Measurements from ENCODE around the gene TMEM269. TPM values are rescaled to one million over a fixed set of nuclear protein-coding genes. Genes with fewer than 3 reads are reported as not detected.

TMEM269 gene
- total and polyA plus RNA-seq, 2 donors (not counting 1 experiment from before 2014, with no cell fraction given), result 0.21 to 0.47 TPM

- intact Hi-C loops (cut with micrococcal nuclease), result no loop called here
- H3K4me3 Mint-ChIP-seq, result no peak overlapping the region
- H3K27me3 ChIP-seq (replicated peaks in 1 of 4; ENCODE audit: control extremely low read depth in 1 of 4, control insufficient read depth in 3 of 4, insufficient read depth in 4 of 4, low read length in 3 of 4), result no peaks in the 10 kb centered on the region
- H3K27ac Mint-ChIP-seq, result no peak overlapping the region
- H3K4me1 ChIP-seq (ENCODE audit: control insufficient read depth in 2 of 2, insufficient read depth in 2 of 2, low read length in 2 of 2), result peaks cover 6 to 7% of the 10 kb centered on the region in 2 donors
- H3K36me3 ChIP-seq (replicated peaks in 1 of 2; ENCODE audit: control extremely low read depth in 1 of 2, control insufficient read depth in 1 of 2, extremely low read depth in 1 of 2, insufficient read depth in 2 of 2, low read length in 1 of 2), result peaks cover 15 to 41% of the 10 kb centered on the region in 2 experiments
- no peaks in the 10 kb centered on the region for H4K20me1 ChIP-seq (ENCODE audit: control insufficient read depth, insufficient read depth, low read length, poor library complexity, severe bottlenecking)
- no peak overlapping the region for H3K27ac ChIP-seq (ENCODE audit: low read length in 2 of 2)
- ChIA-PET POLR2A (no interaction called here), CTCF (interaction anchor here (0.9 to 4.6 kb wide), 5 partner anchors 12 to 293 kb away, joined by 3 to 93 read pairs (median 6); partner anchors contain the start of gene C1orf50)
- no peaks in the 10 kb centered on the region for H3K9me3 Mint-ChIP-seq (ENCODE audit: insufficient read depth)
- no peak overlapping the region for H3K4me3 ChIP-seq (ENCODE audit: control extremely low read depth in 1 of 5, extremely low read depth in 1 of 5, insufficient read depth in 1 of 5, low read depth in 2 of 5, low read length in 4 of 5)
- TF ChIP-seq EZH2 (IDR thresholded peaks at IDR 0.05; ENCODE audit: borderline replicate concordance, insufficient read depth, low read depth, low read length, poor library complexity, severe bottlenecking) (no peak), CTCF (IDR thresholded peaks at IDR 0.05) (no peak)
- DNase-seq (no peak), ATAC-seq (ENCODE audit: low read depth) (no peak)
- H3K4me2 ChIP-seq (replicated peaks; ENCODE audit: low read depth, low read length, poor library complexity, severe bottlenecking), result no peak overlapping the region
- H3K9me3 ChIP-seq (ENCODE audit: control extremely low read depth in 1 of 3, control insufficient read depth in 2 of 3, insufficient read depth in 1 of 3, low read length in 2 of 3), result no peaks in the 10 kb centered on the region
- peaks cover 3% of the 10 kb centered on the region for H3K79me2 ChIP-seq (ENCODE audit: control insufficient read depth, insufficient read depth, low read length)
- H3K27me3 Mint-ChIP-seq, result no peaks in the 10 kb centered on the region
- no peak overlapping the region for H2AFZ ChIP-seq (ENCODE audit: insufficient read depth, low read depth, low read length, poor library complexity, severe bottlenecking)
- peaks cover 5% of the 10 kb centered on the region for H3K4me1 Mint-ChIP-seq
- WGBS (ENCODE audit: insufficient coverage), result no CpG with 5 or more reads among the region's 1 CpG
- H3K9ac ChIP-seq (ENCODE audit: low read length), result no peak overlapping the region
Observed at GRCh38 chr1:42780176-42780575, 4.6 kb upstream of the TMEM269 start.

GRCh38 chr1:42783092-42783491 is 1.7 kb upstream of the TMEM269 start:
- intact Hi-C loops (cut with micrococcal nuclease), result no loop called here
- H3K27ac Mint-ChIP-seq, result no peak overlapping the region
- no CpG with 5 or more reads among the region's 2 CpGs for WGBS (ENCODE audit: insufficient coverage)

More at GRCh38 chr1:42783092-42783491, 1.7 kb upstream of the TMEM269 start:
- POLR2A ChIA-PET, result interaction anchor here (0.6 to 0.7 kb wide), 2 partner anchors 158 to 291 kb away, joined by 3 to 5 read pairs; no protein-coding TSS in a partner anchor
- Histone ChIP-seq H3K9me3 (ENCODE audit: control extremely low read depth in 1 of 3, control insufficient read depth in 2 of 3, insufficient read depth in 1 of 3, low read length in 2 of 3) (no peaks in the 10 kb centered on the region), H3K4me1 (ENCODE audit: control insufficient read depth in 2 of 2, insufficient read depth in 2 of 2, low read length in 2 of 2) (peaks cover 11 to 15% of the 10 kb centered on the region in 2 donors), H4K20me1 (ENCODE audit: control insufficient read depth, insufficient read depth, low read length, poor library complexity, severe bottlenecking) (no peaks in the 10 kb centered on the region), H3K9ac (ENCODE audit: low read length) (no peak overlapping the region), H3K79me2 (ENCODE audit: control insufficient read depth, insufficient read depth, low read length) (peaks cover 6% of the 10 kb centered on the region), H3K27ac (ENCODE audit: low read length in 2 of 2) (no peak overlapping the region), H3K36me3 (replicated peaks in 1 of 2; ENCODE audit: control extremely low read depth in 1 of 2, control insufficient read depth in 1 of 2, extremely low read depth in 1 of 2, insufficient read depth in 2 of 2, low read length in 1 of 2) (peaks cover 6 to 12% of the 10 kb centered on the region in 2 experiments), H3K4me3 (ENCODE audit: control extremely low read depth in 1 of 5, extremely low read depth in 1 of 5, insufficient read depth in 1 of 5, low read depth in 2 of 5, low read length in 4 of 5) (no peak overlapping the region), H3K4me2 (replicated peaks; ENCODE audit: low read depth, low read length, poor library complexity, severe bottlenecking) (no peak overlapping the region), H2AFZ (ENCODE audit: insufficient read depth, low read depth, low read length, poor library complexity, severe bottlenecking) (no peak overlapping the region), H3K27me3 (replicated peaks in 1 of 4; ENCODE audit: control extremely low read depth in 1 of 4, control insufficient read depth in 3 of 4, insufficient read depth in 4 of 4, low read length in 3 of 4) (peaks cover 0 to 3% (median 0%) of the 10 kb centered on the region in 4 experiments)
- TF ChIP-seq CTCF (IDR thresholded peaks at IDR 0.05) (no peak), EZH2 (IDR thresholded peaks at IDR 0.05; ENCODE audit: borderline replicate concordance, insufficient read depth, low read depth, low read length, poor library complexity, severe bottlenecking) (no peak)
- DNase-seq (no peak), ATAC-seq (ENCODE audit: low read depth) (no peak)
- Mint-ChIP-seq H3K27me3 (peaks cover 9% of the 10 kb centered on the region), H3K4me3 (no peak overlapping the region), H3K9me3 (ENCODE audit: insufficient read depth) (no peaks in the 10 kb centered on the region), H3K4me1 (peaks cover 13% of the 10 kb centered on the region)
- CTCF ChIA-PET, result interaction anchor here (1.1 kb wide), 1 partner anchor 130 kb away, joined by 3 read pairs; no protein-coding TSS in a partner anchor

Data from B cell (primary cell).